ENCODE data around the gene AGO3. TPM values are rescaled to one million over a fixed set of nuclear protein-coding genes. Genes with fewer than 3 reads are reported as not detected.
A peak's percentile ranks its signal among the peaks of the same experiment; 100 is the strongest.

AGO3 gene
- total and polyA plus RNA-seq, 10 of the 15 experiments (the other 5 are each of a cell fraction or from before 2014, with no cell fraction given), result 3.9 to 35.2 (median 12.5) TPM

DNA sequence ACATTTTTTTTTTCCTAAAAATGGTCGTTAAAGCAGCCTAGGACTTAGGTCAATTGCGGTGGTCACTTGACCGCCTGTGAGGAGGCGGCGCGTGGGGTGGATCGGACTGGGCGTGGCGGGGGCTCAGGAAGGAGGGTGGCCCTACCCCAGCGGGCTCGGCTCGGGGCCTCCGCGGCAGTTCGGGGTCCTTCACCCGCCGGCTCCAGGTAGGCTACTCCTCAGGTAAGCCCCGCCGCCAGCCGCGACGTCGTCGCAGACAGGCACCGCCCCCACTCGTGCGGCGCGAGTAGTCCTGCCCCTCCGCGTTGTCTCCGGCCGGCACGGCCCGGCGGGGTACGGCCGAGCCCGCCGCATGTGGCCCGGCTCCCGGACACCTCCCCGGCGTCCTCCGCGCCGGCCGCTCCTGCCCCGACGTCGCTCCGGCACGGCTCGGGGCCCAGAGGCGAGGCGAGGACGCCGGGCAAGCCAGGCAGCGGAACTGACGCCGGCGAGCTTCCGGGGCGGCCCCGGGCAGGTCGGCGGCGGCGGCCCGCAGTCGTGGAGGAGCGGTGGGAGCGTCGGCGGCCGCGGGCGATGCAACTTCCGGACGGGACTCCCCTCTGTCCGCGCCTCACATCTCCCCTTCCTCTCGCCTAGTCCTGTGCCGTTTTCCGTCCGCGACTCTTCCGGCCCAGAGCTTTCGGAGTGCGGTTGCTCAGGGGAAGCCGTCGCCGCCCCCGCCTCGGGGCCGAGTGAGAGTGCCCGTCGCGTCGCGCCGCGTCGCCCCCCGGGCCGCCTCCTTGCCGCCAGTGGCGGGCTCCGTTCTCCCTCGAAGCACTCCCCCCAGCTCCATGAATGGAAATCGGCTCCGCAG, at the start of gene AGO3 (continued):
- TF ChIP-seq BCL3 (IDR thresholded peaks at IDR 0.05; ENCODE audit: borderline replicate concordance, insufficient read depth, low read depth, low read length, poor library complexity, severe bottlenecking), result peak; percentile 26
- TF ChIP-seq SMAD1 (IDR thresholded peaks at IDR 0.05; ENCODE audit: low read depth, partially characterized antibody), result no peak
- no peak for TF ChIP-seq FOXM1 (IDR thresholded peaks at IDR 0.05; ENCODE audit: low read depth, low read length)
- TF ChIP-seq ATF7 (IDR thresholded peaks at IDR 0.05; ENCODE audit: low read depth), result no peak
- TF ChIP-seq ZNF217 (IDR thresholded peaks at IDR 0.05), result 0 out of 2 replicates have a peak, but pooled peaks have one; percentile 78
- peak; percentile 63; the same call in 1 of the 2 replicates for TF ChIP-seq CHD2 (IDR thresholded peaks at IDR 0.05; ENCODE audit: borderline replicate concordance, low read depth, low read length)
- no peak for TF ChIP-seq ZBTB4 (CRISPR knock-in tag; IDR thresholded peaks at IDR 0.05)
- no peak for TF ChIP-seq EP300 (IDR thresholded peaks at IDR 0.05; ENCODE audit: borderline replicate concordance in 1 of 2, control insufficient read depth in 1 of 2, low read depth in 2 of 2, low read length in 2 of 2)
- TF ChIP-seq CHD4 (IDR thresholded peaks at IDR 0.05), result no peak
- TF ChIP-seq CHD1 (IDR thresholded peaks at IDR 0.05; ENCODE audit: low read depth, low read length), result no peak
- no peak for TF ChIP-seq STAT3 (IDR thresholded peaks at IDR 0.05; ENCODE audit: low read depth, low read length)
- TF ChIP-seq CBFB (IDR thresholded peaks at IDR 0.05; ENCODE audit: low read depth), result no peak
- TF ChIP-seq DPF2 (IDR thresholded peaks at IDR 0.05), result peak; percentile 85; the same call in 1 of the 2 replicates
- TF ChIP-seq RUNX3 (IDR thresholded peaks at IDR 0.05; ENCODE audit: low read length), result peak; percentile 88
- TF ChIP-seq, protein P1, sequence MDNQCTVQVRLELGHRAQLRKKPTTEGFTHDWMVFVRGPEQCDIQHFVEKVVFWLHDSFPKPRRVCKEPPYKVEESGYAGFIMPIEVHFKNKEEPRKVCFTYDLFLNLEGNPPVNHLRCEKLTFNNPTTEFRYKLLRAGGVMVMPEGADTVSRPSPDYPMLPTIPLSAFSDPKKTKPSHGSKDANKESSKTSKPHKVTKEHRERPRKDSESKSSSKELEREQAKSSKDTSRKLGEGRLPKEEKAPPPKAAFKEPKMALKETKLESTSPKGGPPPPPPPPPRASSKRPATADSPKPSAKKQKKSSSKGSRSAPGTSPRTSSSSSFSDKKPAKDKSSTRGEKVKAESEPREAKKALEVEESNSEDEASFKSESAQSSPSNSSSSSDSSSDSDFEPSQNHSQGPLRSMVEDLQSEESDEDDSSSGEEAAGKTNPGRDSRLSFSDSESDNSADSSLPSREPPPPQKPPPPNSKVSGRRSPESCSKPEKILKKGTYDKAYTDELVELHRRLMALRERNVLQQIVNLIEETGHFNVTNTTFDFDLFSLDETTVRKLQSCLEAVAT (IDR thresholded peaks at IDR 0.05), result no peak
- TF ChIP-seq STAT1 (conservative IDR thresholded peaks at IDR 0.05), result no peak; the same call in 1 of the 2 replicates
- TF ChIP-seq YY1 (IDR thresholded peaks at IDR 0.05; ENCODE audit: low read depth, low read length), result peak; percentile 62; the same call in 1 of the 2 replicates
- 0 out of 2 replicates have a peak, but pooled peaks have one; percentile 32 for TF ChIP-seq BCL11A (IDR thresholded peaks at IDR 0.05; ENCODE audit: low read depth, low read length)
- TF ChIP-seq, protein P2, sequence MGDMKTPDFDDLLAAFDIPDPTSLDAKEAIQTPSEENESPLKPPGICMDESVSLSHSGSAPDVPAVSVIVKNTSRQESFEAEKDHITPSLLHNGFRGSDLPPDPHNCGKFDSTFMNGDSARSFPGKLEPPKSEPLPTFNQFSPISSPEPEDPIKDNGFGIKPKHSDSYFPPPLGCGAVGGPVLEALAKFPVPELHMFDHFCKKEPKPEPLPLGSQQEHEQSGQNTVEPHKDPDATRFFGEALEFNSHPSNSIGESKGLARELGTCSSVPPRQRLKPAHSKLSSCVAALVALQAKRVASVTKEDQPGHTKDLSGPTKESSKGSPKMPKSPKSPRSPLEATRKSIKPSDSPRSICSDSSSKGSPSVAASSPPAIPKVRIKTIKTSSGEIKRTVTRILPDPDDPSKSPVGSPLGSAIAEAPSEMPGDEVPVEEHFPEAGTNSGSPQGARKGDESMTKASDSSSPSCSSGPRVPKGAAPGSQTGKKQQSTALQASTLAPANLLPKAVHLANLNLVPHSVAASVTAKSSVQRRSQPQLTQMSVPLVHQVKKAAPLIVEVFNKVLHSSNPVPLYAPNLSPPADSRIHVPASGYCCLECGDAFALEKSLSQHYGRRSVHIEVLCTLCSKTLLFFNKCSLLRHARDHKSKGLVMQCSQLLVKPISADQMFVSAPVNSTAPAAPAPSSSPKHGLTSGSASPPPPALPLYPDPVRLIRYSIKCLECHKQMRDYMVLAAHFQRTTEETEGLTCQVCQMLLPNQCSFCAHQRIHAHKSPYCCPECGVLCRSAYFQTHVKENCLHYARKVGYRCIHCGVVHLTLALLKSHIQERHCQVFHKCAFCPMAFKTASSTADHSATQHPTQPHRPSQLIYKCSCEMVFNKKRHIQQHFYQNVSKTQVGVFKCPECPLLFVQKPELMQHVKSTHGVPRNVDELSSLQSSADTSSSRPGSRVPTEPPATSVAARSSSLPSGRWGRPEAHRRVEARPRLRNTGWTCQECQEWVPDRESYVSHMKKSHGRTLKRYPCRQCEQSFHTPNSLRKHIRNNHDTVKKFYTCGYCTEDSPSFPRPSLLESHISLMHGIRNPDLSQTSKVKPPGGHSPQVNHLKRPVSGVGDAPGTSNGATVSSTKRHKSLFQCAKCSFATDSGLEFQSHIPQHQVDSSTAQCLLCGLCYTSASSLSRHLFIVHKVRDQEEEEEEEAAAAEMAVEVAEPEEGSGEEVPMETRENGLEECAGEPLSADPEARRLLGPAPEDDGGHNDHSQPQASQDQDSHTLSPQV (IDR thresholded peaks at IDR 0.05), result peak; percentile 67
